ENCODE data around the gene PROCA1. TPM values are rescaled to one million over a fixed set of nuclear protein-coding genes. Genes with fewer than 3 reads are reported as not detected.

Gene PROCA1
- total RNA-seq, 1 experiment from 2014 or later = 1.1 TPM

GRCh38 chr17:28748852-28749515 is 37.3 kb upstream of the PROCA1 start:
- H3K27ac Mint-ChIP-seq (ENCODE audit: low read depth, unreplicated experiment) = peak overlapping the region; percentile 62
- CTCF ChIA-PET = interaction anchor here (0.6 to 15.1 kb wide), 10 partner anchors 9 to 174 kb away, joined by 3 to 365 read pairs (median 4); partner anchors contain the start of genes NEK8, RPL23A and TLCD1

GRCh38 chr17:28747801-28748750 is 36.4 kb upstream of the PROCA1 start:
- peak overlapping the region; percentile 62 for H3K27ac Mint-ChIP-seq (ENCODE audit: low read depth, unreplicated experiment)
- TF ChIP-seq, protein P1, sequence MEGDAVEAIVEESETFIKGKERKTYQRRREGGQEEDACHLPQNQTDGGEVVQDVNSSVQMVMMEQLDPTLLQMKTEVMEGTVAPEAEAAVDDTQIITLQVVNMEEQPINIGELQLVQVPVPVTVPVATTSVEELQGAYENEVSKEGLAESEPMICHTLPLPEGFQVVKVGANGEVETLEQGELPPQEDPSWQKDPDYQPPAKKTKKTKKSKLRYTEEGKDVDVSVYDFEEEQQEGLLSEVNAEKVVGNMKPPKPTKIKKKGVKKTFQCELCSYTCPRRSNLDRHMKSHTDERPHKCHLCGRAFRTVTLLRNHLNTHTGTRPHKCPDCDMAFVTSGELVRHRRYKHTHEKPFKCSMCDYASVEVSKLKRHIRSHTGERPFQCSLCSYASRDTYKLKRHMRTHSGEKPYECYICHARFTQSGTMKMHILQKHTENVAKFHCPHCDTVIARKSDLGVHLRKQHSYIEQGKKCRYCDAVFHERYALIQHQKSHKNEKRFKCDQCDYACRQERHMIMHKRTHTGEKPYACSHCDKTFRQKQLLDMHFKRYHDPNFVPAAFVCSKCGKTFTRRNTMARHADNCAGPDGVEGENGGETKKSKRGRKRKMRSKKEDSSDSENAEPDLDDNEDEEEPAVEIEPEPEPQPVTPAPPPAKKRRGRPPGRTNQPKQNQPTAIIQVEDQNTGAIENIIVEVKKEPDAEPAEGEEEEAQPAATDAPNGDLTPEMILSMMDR (IDR thresholded peaks at IDR 0.05; ENCODE audit: unreplicated experiment) = no peak
- H3K36me3 Mint-ChIP-seq (ENCODE audit: insufficient read depth, unreplicated experiment) = peaks cover 83% of the 10 kb centered on the region
- H3K9me3 Mint-ChIP-seq (ENCODE audit: unreplicated experiment) = no peaks in the 10 kb centered on the region
- peaks cover 15% of the 10 kb centered on the region for H3K4me1 Mint-ChIP-seq (ENCODE audit: insufficient read depth, unreplicated experiment)
- POLR2A ChIA-PET = interaction anchor here (1.1 to 17.3 kb wide), 5 partner anchors 15 to 202 kb away, joined by 3 to 1135 read pairs (median 7); partner anchors contain the start of genes FLOT2, NEK8, RPL23A and TLCD1
- H3K27me3 Mint-ChIP-seq (ENCODE audit: insufficient read depth, unreplicated experiment) = no peaks in the 10 kb centered on the region
- CTCF ChIA-PET = interaction anchor here (0.6 to 15.1 kb wide), 5 partner anchors 14 to 150 kb away, joined by 3 to 365 read pairs (median 5); partner anchors contain the start of genes FLOT2, NEK8, RPL23A and TLCD1
- H3K4me3 Mint-ChIP-seq (ENCODE audit: unreplicated experiment) = no peak overlapping the region
- no peak for DNase-seq (ENCODE audit: unreplicated experiment)
- intact Hi-C loops (cut with micrococcal nuclease) = no loop called here
- BruUV-seq (replicated peaks) = no TSS peak

More at GRCh38 chr17:28748852-28749515, 37.3 kb upstream of the PROCA1 start:
- DNase-seq (ENCODE audit: unreplicated experiment) = no peak
- Mint-ChIP-seq H3K9me3 (ENCODE audit: unreplicated experiment) (no peaks in the 10 kb centered on the region), H3K27me3 (ENCODE audit: insufficient read depth, unreplicated experiment) (no peaks in the 10 kb centered on the region), H3K4me1 (ENCODE audit: insufficient read depth, unreplicated experiment) (peaks cover 13% of the 10 kb centered on the region), H3K4me3 (ENCODE audit: unreplicated experiment) (no peak overlapping the region), H3K36me3 (ENCODE audit: insufficient read depth, unreplicated experiment) (peaks cover 83% of the 10 kb centered on the region)
- intact Hi-C loops (cut with micrococcal nuclease) = no loop called here
- POLR2A ChIA-PET = interaction anchor here (1.1 to 17.3 kb wide), 5 partner anchors 22 to 203 kb away, joined by 3 to 1135 read pairs (median 6); partner anchors contain the start of genes FLOT2, NEK8, PHF12 and RPL23A
- no TSS peak for BruUV-seq (replicated peaks)
- TF ChIP-seq, protein P1 (IDR thresholded peaks at IDR 0.05; ENCODE audit: unreplicated experiment) = no peak

- BruUV-seq (replicated peaks) = no TSS peak
- intact Hi-C loops (cut with micrococcal nuclease) = no loop called here
- peaks cover 74% of the 10 kb centered on the region for H3K36me3 Mint-ChIP-seq (ENCODE audit: insufficient read depth, unreplicated experiment)
- TF ChIP-seq, protein P1 (IDR thresholded peaks at IDR 0.05; ENCODE audit: unreplicated experiment) = no peak
- peak; percentile 88 for DNase-seq (ENCODE audit: unreplicated experiment)
- ChIA-PET POLR2A (interaction anchor here (1.8 to 17.3 kb wide), 8 partner anchors 16 to 205 kb away, joined by 6 to 1135 read pairs (median 14); partner anchors contain the start of genes DHRS13, NEK8, PHF12 and RPL23A), CTCF (interaction anchor here (1.0 to 15.1 kb wide), 5 partner anchors 12 to 151 kb away, joined by 3 to 365 read pairs (median 4); partner anchors contain the start of genes FLOT2, NEK8 and TLCD1)
- H3K9me3 Mint-ChIP-seq (ENCODE audit: unreplicated experiment) = no peaks in the 10 kb centered on the region
- H3K4me3 Mint-ChIP-seq (ENCODE audit: unreplicated experiment) = peak overlapping the region; percentile 91
- H3K4me1 Mint-ChIP-seq (ENCODE audit: insufficient read depth, unreplicated experiment) = peaks cover 19% of the 10 kb centered on the region
- H3K27me3 Mint-ChIP-seq (ENCODE audit: insufficient read depth, unreplicated experiment) = no peaks in the 10 kb centered on the region
- peak overlapping the region; percentile 89 for H3K27ac Mint-ChIP-seq (ENCODE audit: low read depth, unreplicated experiment)
These were observed 35.5 kb upstream of the PROCA1 start for GRCh38 chr17:28747051-28747691.

Data from MCF 10A (cell line).